Measurements from ENCODE around the gene ABCG5.

Gene ABCG5

GRCh38 chr2:43841949-43842865 lies 3.6 kb upstream of the ABCG5 start:
- no peak for DNase-seq (ENCODE audit: low read depth)

GRCh38 chr2:43840965-43841364 lies 2.3 kb upstream of the ABCG5 start:
- DNase-seq (ENCODE audit: low read depth): no peak

GRCh38 chr2:43839776-43840564 lies 1.3 kb upstream of the ABCG5 start:
- no peak for DNase-seq (ENCODE audit: low read depth)

GRCh38 chr2:43837831-43838559 lies 644 bp downstream of the ABCG5 start:
- DNase-seq (ENCODE audit: low read depth): no peak

- no peak for DNase-seq (ENCODE audit: low read depth)
Observed at GRCh38 chr2:43837033-43837432, 1.6 kb downstream of the ABCG5 start.

- no peak for DNase-seq (ENCODE audit: low read depth)
Observed at GRCh38 chr2:43832457-43832856, 6.2 kb downstream of the ABCG5 start.

- no peak for DNase-seq (ENCODE audit: low read depth)
Observed at GRCh38 chr2:43831543-43832294, 6.9 kb downstream of the ABCG5 start.

- DNase-seq (ENCODE audit: low read depth): no peak
Observed at GRCh38 chr2:43826305-43827250, 12.1 kb downstream of the ABCG5 start.

- no peak for DNase-seq (ENCODE audit: low read depth)
Observed at GRCh38 chr2:43825841-43826240, 12.8 kb downstream of the ABCG5 start.

GRCh38 chr2:43824951-43825493 lies 13.6 kb downstream of the ABCG5 start:
- no peak for DNase-seq (ENCODE audit: low read depth)

- no peak for DNase-seq (ENCODE audit: low read depth)
Observed at GRCh38 chr2:43824512-43824911, 14.1 kb downstream of the ABCG5 start.

GRCh38 chr2:43823751-43824150 lies 14.9 kb downstream of the ABCG5 start:
- DNase-seq (ENCODE audit: low read depth): no peak

- DNase-seq (ENCODE audit: low read depth): no peak
Observed at GRCh38 chr2:43822839-43823238, 15.8 kb downstream of the ABCG5 start.

- no peak for DNase-seq (ENCODE audit: low read depth)
Observed at GRCh38 chr2:43819491-43820163, 19.0 kb downstream of the ABCG5 start.

- DNase-seq (ENCODE audit: low read depth): no peak
Observed at GRCh38 chr2:43818761-43819160, 19.9 kb downstream of the ABCG5 start.

- no peak for DNase-seq (ENCODE audit: low read depth)
Observed at GRCh38 chr2:43814711-43815110, 23.9 kb downstream of the ABCG5 start.

- no peak for DNase-seq (ENCODE audit: low read depth)
Observed at GRCh38 chr2:43812947-43813346, 25.7 kb downstream of the ABCG5 start.

- no peak for DNase-seq (ENCODE audit: low read depth)
Observed at GRCh38 chr2:43812006-43812405, 26.6 kb downstream of the ABCG5 start.

- DNase-seq (ENCODE audit: low read depth): no peak
Observed at GRCh38 chr2:43810888-43811287, 27.8 kb downstream of the ABCG5 start.

- DNase-seq (ENCODE audit: low read depth): no peak
Observed at GRCh38 chr2:43810452-43810851, 28.2 kb downstream of the ABCG5 start.

Measured in activated T-helper 1 cell treated with Interleukin-2 at 50 U/mL for 16 hours (primary cell).